GM19455 (cell line): ENCODE data around the gene C10orf62.
"Not testable (repeated sequence)": the region's sequence is repeated elsewhere in the genome, so short reads cannot be mapped to it uniquely, and the experiment has no call there.

Experiments used
- ATAC-seq: cut with Tn5 transposase; IDR thresholded peaks from one replicate; pipeline ENCODE4 v1.9.1; 2021; ENCODE audit not compliant: unreplicated experiment

Gene C10orf62, protein sequence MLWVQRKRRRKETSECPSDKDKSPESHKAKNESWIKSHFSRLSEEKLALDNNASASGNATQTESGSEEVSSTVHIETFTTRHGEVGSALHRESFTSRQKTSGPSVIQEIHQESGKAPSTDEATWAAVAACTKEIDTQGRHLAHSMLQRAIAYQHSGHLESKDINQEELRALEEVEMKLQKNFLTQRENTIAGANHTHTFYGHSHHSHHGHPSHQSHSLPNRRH

GRCh38 chr10:97589479-97589878, at the start of gene C10orf62:
Gene C10orf62, plus strand, starts transcription at chr10:97589721. Its CDS starts 177 bp downstream, at chr10:97589898.
- ATAC-seq: no peak

GRCh38 chr10:97540669-97541500, 48.6 kb upstream of the C10orf62 start:
- ATAC-seq: no peak

DNA sequence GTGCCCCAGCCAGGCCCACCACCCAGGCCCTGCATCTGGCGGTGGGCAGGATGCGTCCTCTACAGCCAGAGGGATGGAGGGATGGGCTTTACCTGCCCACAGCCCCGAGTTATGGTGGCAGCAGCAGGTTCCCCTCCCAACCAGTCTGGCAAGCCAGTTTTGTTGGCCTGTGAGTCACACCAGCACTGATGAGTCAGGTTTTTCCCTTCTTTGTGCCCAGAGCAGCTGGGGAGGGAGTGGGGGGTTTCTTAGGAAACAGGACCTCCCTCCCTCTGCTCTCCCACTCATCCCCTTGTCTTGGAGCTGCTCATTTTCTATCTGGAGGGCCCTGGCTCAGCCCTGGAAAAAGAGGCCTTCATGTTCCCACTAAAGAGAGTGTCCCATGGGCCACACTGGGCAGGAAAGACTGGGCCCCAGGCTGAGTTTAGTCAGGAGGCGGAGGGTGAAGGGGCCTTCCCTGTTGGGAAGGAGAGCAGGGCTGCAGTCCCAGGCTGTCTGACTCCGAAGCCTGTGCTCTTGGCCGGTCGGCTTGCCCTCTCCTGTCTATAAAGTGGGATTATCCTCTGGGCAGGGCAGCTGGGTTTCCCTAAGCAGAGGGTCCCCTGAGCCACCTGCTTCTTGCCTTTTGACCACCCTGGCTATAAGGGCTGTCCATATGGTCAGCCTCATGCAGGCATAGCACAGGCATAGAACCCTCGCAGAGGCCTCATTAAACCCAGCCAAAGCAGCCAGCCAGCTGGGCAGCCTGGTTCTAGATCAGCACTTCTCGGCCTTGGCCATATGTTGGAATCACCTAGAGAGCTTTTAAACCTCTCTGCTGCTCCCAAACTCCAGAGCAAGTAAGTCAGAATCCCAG, 47.1 kb upstream of the C10orf62 start:
- no peak for ATAC-seq

- no peak for ATAC-seq
Observed at GRCh38 chr10:97543025-97543546, 46.4 kb upstream of the C10orf62 start.

GRCh38 chr10:97546456-97547270, 42.9 kb upstream of the C10orf62 start:
- no peak for ATAC-seq

DNA sequence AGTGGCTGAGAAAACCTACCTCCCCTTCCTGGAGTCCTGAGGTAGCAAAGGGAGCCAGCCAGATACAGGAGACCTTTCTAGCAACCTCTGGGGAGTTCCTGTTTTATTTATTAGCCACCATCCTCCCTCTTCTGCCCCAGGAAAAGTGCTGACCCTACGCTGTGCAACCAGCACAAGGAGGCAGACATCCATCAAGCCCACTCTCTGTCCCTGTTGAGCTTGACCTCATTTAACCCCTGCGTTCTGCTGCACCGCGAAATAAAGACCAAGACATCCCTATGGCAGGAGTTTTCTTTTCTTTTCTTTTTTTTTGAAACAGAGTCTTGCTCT, 42.3 kb upstream of the C10orf62 start:
- no peak for ATAC-seq

GRCh38 chr10:97547962-97548361, 41.6 kb upstream of the C10orf62 start:
- no peak for ATAC-seq

- ATAC-seq: no peak
Observed at GRCh38 chr10:97548828-97549455, 40.6 kb upstream of the C10orf62 start.

DNA sequence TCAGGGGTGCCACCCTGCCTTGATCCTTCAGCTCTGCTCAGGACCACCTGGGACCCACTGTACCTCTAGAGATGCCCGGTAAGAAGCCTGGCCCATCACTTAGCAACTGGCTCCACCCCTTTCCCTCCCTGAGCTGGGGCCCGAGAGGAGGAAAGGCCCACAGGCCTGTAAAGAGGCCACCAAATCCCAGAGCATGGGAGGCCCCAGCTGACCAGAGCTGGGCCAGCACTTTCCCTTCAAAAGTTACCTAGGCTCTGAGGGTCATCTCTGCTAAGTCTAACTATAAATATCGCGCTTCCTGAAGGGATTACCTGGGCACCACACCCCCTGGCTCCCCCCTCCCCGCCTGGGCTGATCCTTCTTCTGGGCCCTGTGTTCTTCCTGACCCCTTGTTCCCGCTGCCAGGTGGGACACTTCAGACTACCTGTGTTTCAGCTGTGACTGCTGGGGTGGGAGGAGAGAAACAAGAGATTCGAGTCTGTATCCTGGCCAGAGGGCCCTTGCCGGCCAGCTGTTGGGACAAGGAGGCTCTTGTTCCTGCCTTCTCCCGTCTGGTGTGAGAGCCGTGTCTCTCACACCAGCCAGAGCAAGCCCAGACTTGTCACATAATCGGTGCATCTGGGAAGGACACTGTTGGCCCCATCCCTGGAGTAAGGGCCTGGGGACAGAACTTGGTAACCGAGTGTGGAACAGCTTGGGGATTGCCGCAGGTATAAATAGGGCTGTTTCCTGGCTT, 39.8 kb upstream of the C10orf62 start:
- no peak for ATAC-seq

GRCh38 chr10:97550336-97551149, 39.0 kb upstream of the C10orf62 start:
- ATAC-seq: no peak

GRCh38 chr10:97551271-97551670, 38.2 kb upstream of the C10orf62 start:
- ATAC-seq: no peak

- peak; percentile 61 for ATAC-seq
Observed at GRCh38 chr10:97553575-97554031, 35.9 kb upstream of the C10orf62 start.

DNA sequence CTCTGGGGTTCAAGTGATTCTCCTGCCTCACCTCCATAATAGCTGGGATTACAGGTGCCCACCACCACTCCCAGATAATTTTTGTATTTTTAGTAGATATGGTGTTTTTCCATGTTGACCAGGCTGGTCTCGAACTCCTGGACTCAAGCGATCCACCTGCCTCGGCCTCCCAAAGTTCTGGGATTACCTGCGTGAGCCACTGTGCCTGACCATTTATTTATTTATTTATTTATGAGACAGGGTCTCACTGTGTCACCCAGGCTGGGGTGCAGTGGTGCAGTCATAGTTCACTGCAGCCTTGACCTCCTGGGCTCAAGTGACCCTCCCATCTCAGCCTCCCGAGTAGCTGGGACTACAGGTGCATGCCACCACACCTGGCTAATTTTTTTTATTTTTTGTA, 35.2 kb upstream of the C10orf62 start:
- not testable (repeated sequence) for ATAC-seq

GRCh38 chr10:97555541-97555940, 34.0 kb upstream of the C10orf62 start:
- ATAC-seq: not testable (repeated sequence)

DNA sequence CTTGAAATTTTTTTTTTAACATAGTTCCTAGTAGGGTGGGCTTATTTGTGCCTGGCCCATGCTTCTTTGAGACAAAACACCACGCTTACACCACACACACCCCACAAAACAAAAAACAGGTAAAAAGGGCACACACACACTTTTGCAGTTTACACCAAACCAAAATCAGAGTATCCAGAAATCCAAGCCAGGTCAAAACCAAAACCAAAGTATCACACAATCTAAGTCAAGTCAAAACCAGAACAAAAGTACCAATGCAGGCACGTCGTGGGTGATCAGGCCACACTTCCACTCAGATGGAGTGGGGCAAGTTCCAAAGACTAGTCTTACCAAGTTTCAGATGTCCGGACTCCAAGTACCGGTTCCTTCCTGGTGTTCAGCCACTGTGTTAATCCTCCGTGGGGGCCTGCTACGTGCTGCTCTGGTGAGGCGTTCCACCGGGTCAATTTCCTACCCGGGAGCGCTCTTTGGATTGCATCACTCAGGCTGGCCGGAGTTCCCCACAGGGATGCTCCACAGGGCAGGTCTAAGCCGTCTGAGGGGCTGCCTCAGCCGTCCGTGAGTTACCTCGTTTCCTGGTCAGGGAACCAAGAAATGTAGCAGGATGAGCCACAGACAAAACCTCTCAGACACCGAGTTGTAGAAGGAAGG, 28.7 kb upstream of the C10orf62 start:
- not testable (repeated sequence) for ATAC-seq

GRCh38 chr10:97561386-97562077, 28.0 kb upstream of the C10orf62 start:
- not testable (repeated sequence) for ATAC-seq

DNA sequence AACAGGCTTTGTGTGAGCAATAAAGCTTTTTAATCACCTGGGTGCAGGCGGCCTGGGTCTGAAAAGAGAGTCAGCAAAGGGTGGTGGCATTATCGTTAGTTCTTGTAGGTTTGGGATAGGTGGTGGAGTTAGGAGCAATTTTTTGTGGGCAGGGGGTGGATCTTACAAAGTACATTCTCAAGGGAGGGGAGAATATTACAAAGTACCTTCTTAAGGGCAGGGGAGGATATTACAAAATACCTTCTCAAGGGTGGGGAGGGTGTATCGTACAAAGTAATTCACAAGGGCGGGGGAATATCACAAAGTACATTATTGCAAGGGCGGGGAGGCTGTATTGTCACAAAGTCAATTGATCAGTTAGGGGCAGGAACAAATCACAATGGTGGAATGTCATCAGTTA, 27.2 kb upstream of the C10orf62 start:
- ATAC-seq: not testable (repeated sequence)
